Nephron progenitor cell (in vitro differentiated cells): ENCODE results near the gene CEP41.

Source experiments
- DNase-seq: peaks from one replicate; pipeline ENCODE4 v3.0.0; 2021
- H3K27ac Mint-ChIP-seq: 2 replicates; pipeline ENCODE4 v1.8.0; 2021; ENCODE audit warnings: mild to moderate bottlenecking, moderate library complexity, mixed read lengths
- H3K27me3 Mint-ChIP-seq: 2 replicates; pipeline ENCODE4 v1.8.0; 2021; ENCODE audit warnings: mild to moderate bottlenecking, low read depth, mixed read lengths; ENCODE audit not compliant: poor library complexity
- H3K36me3 Mint-ChIP-seq: 2 replicates; pipeline ENCODE4 v1.8.0; 2021; ENCODE audit warnings: low read depth, mixed read lengths
- H3K4me1 Mint-ChIP-seq: 2 replicates; pipeline ENCODE4 v1.8.0; 2021; ENCODE audit warnings: mixed read lengths
- H3K4me3 Mint-ChIP-seq: 2 replicates; pipeline ENCODE4 v1.8.0; 2021; ENCODE audit warnings: mild to moderate bottlenecking, moderate library complexity, mixed read lengths
- H3K9me3 Mint-ChIP-seq: 2 replicates; pipeline ENCODE4 v1.8.0; 2021; ENCODE audit warnings: mild to moderate bottlenecking, moderate library complexity, mixed read lengths
- CTCF ChIP-seq: fragments of 200-600 bp; sonication (generic); IDR thresholded peaks from 2 replicates; pipeline ENCODE4 v1.5.0; 2021; ENCODE audit warnings: antibody characterized with exemption

The CEP41 gene

GRCh38 chr7:130440527-130441365, at the start of gene CEP41:
Gene CEP41 (minus strand): TSS chr7:130441016. CDS start chr7:130440966, 50 bp downstream.
- Mint-ChIP-seq H3K9me3 (peaks cover 23% of the 10 kb centered on the region), H3K27me3 (peaks cover 3% of the 10 kb centered on the region), H3K27ac (peak within 1 kb of the TSS; percentile 100), H3K4me3 (peak within 1 kb of the TSS; percentile 94), H3K4me1 (peaks cover 61% of the 10 kb centered on the region), H3K36me3 (peaks cover 51% of the 10 kb centered on the region)
- no peak for TF ChIP-seq CTCF
- peak; percentile 97 for DNase-seq

GRCh38 chr7:130490311-130490791, 49.5 kb upstream of the CEP41 start:
- H3K27ac Mint-ChIP-seq = peak overlapping the region; percentile 100
- peaks cover 36% of the 10 kb centered on the region for H3K9me3 Mint-ChIP-seq
- DNase-seq = peak; percentile 57
- H3K4me3 Mint-ChIP-seq = peak overlapping the region; percentile 82
- peaks cover 48% of the 10 kb centered on the region for H3K36me3 Mint-ChIP-seq
- TF ChIP-seq CTCF = no peak
- H3K27me3 Mint-ChIP-seq = peaks cover 6% of the 10 kb centered on the region
- peaks cover 71% of the 10 kb centered on the region for H3K4me1 Mint-ChIP-seq

- no peak for TF ChIP-seq CTCF
- peaks cover 6% of the 10 kb centered on the region for H3K27me3 Mint-ChIP-seq
- peaks cover 45% of the 10 kb centered on the region for H3K9me3 Mint-ChIP-seq
- peak overlapping the region; percentile 65 for H3K4me3 Mint-ChIP-seq
- peak; percentile 16 for DNase-seq
- H3K27ac Mint-ChIP-seq = peak overlapping the region; percentile 100
- H3K4me1 Mint-ChIP-seq = peaks cover 71% of the 10 kb centered on the region
- H3K36me3 Mint-ChIP-seq = peaks cover 47% of the 10 kb centered on the region
Observed at GRCh38 chr7:130489140-130489983, 48.5 kb upstream of the CEP41 start.

- no peak for TF ChIP-seq CTCF
- peaks cover 39% of the 10 kb centered on the region for H3K36me3 Mint-ChIP-seq
- H3K4me1 Mint-ChIP-seq = peaks cover 71% of the 10 kb centered on the region
- H3K9me3 Mint-ChIP-seq = peaks cover 41% of the 10 kb centered on the region
- DNase-seq = no peak
- H3K4me3 Mint-ChIP-seq = peak overlapping the region; percentile 65
- peaks cover 6% of the 10 kb centered on the region for H3K27me3 Mint-ChIP-seq
- peak overlapping the region; percentile 100 for H3K27ac Mint-ChIP-seq
Observed at GRCh38 chr7:130488392-130489139, 47.8 kb upstream of the CEP41 start.

- Mint-ChIP-seq H3K27ac (peak overlapping the region; percentile 90), H3K36me3 (peaks cover 25% of the 10 kb centered on the region)
Observed at GRCh38 chr7:130486954-130487436, 46.2 kb upstream of the CEP41 start.

More at GRCh38 chr7:130486954-130487436, 46.2 kb upstream of the CEP41 start:
- DNase-seq = no peak
- H3K4me3 Mint-ChIP-seq = peak overlapping the region; percentile 85
- H3K4me1 Mint-ChIP-seq = peaks cover 86% of the 10 kb centered on the region
- TF ChIP-seq CTCF = no peak
- H3K27me3 Mint-ChIP-seq = peaks cover 2% of the 10 kb centered on the region
- peaks cover 27% of the 10 kb centered on the region for H3K9me3 Mint-ChIP-seq
